GM15510 (cell line): ENCODE measurements around the gene UBR4.

ENCODE experiments used
- POLR2A ChIP-seq: IDR thresholded peaks from 3 replicates; pipeline ENCODE4 v1.6.1; 2011; ENCODE audit warnings: borderline replicate concordance; ENCODE audit not compliant: insufficient read length; ENCODE audit errors: extremely low read depth

Gene UBR4

DNA sequence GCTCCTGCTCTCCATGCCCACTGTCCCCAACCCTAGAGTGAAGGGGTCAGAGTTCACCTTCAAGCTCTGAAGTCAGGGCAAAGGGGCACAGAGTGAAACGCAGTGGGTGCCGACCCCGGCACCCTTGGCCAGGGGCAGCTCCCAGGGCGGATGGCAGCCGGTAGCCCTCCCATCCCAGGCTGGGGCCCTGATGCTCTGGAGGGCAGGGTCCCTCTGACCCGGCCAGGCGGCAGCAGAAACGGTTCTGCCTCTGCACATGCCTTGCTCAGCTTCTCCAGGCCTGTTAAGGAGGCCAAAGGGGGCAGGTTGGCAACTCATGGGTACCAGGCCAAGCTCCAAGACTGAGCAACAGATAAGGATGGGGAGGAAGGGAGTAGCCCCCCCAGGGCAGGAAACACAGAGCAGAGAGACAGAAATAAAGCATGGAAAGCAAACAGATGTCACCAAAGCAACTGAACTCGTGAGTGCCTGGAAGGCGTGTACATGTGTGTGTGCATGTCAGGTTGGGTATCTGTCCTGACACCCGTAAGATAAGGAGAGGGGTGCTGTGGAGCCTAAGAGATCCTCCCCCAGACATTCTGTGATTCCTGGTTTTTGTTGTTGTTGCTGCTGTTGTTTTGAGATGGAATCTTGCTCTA, 141.3 kb downstream of the UBR4 start:
- TF ChIP-seq POLR2A, result no peak

DNA sequence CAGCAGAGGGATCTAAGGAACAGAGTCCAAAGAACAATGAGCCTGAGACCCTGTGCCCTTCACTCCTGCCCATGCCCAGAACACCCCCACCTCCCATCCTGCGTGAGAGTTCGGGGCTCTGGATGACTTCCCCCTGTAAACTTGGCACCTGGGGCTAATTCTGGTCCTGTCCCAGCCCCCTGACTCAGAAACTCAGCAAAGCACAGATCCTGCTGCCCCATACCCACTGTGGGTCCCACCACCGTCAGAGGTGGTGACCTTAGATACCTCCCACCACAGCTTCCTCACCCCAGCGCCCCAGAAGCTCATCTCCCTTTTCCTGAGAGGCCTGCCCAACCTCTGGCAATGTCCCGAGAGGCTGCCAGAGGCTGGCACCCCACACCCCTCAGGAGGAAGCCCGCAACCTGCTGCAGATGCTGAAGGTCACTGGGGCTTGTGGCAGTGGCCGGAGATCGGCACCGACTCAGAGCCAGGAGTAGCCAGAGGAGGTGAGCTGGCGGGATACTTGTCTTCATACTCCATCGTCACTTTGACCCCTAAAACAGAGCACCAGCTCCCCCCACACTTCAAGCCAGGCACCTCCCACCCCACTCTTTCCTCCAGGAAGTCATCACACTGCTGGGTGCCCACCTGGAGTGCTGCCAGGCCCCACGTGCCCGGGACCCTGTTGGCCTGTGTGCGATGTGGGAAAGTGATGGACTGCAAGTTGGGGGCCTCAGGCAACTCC, 142.0 kb downstream of the UBR4 start:
- no peak for TF ChIP-seq POLR2A

DNA sequence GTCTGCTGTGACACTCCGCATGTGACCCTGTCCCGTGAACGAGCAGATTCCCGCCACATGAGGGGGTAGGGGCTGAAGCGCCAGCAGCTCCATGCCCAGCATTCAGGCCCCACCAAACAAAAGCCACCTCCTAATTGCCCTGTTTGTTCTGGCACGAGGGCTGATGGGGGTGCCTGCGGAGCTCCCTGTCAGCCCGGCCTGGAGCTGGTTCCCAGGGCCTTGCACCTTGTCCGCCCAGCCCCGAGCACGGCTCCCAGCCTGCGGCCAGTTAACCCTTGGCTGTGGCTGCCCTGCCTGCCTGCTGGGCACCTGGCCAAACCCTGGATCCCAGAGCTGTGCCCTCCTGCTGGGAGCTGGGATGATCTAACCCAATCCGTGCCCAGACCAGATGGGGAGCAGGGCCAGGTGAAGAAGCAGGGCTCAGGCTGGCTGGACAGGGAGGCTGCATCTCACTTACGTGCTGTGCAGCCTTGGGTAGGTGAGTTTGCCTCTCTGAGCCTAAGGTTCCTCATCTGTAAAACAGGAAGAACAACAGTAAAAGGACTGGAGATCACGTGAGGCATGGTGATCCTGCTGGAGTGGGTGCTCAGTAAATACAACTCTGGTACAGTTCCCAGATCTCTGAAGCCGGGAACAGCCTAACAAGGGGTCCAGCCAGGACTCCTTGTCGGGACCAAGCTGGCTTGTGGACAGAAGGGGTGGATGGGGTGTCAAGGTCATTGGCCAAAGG, 142.7 kb downstream of the UBR4 start:
- TF ChIP-seq POLR2A, result no peak

DNA sequence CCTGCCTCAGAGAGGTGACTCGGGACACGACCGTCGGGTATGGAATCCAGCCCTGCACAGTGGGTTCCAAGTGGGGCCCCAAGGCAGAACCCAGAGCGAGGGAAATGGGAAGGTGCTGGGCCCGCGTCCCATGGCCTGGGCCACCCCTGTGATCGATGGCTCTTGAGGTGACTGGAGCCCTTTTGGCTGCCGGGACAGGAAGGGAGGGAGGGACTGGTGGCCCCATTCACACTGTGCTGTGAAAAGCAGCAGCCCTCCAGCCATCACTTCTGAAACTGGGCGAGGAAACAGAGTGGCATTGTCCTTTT, 143.2 kb downstream of the UBR4 start:
- no peak for TF ChIP-seq POLR2A

DNA sequence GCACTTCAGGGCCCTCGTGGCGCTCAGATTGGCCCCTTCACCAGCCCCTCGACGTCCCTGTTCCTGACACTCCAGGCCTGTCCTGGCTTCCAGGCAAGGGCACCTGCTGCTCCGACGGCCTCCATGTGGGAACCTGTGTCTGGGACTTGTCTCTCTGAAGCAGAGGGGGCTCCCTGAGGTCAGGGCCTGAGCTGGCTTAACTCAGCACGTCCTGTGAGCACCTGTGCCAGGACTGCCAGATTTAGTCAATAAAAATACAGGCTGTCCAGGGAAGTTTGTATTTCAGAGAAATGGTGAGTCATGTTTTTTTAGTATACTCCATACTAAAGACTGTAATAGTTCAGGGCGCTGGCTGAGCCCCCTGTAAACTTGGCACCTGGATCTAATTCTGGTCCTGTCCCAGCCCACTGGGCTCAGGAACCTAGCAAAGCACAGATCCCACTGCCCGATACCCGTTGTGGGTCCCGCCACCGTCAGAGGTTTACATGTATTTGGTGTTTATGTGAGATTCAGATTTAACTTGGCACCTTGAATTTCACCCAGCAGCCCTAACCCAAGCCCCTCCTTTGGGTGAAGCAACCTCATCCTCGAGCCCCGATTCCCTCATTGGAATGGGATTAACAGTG, 143.7 kb downstream of the UBR4 start:
- TF ChIP-seq POLR2A, result no peak

DNA sequence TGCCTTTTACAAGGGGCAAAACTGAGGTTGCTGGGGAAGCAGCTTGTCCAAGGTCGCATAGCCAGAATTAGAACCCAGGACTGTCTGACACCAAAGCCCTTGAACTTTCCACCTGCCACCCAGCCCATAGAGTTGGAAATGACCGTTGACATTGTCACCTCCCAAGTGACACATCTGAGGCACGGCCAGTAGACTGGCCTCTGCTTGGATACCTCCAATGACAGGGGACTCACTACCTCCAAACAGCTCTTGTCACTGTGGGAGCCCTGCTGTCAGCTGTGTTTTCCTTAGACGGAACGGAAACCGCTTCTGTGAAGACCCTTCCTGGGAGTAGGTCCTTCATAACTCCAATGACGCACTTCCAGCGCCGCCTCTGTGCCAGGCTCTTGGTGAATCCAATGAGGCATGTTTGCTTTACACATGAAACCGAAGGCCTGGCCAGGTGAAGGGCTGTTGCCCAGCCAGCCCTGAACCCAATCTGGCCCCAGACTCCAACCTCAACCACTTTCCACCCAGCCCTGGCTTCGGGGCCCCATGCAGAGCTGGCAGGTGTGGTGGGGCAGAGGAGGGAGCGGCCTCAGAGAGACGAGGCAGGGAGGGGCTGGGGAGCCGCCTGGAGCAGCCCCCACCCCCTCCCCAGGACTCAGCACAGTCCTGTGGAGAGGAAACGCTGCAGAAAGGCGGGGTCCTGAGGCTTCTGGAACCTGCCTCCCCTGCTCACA, 144.4 kb downstream of the UBR4 start:
- no peak for TF ChIP-seq POLR2A

DNA sequence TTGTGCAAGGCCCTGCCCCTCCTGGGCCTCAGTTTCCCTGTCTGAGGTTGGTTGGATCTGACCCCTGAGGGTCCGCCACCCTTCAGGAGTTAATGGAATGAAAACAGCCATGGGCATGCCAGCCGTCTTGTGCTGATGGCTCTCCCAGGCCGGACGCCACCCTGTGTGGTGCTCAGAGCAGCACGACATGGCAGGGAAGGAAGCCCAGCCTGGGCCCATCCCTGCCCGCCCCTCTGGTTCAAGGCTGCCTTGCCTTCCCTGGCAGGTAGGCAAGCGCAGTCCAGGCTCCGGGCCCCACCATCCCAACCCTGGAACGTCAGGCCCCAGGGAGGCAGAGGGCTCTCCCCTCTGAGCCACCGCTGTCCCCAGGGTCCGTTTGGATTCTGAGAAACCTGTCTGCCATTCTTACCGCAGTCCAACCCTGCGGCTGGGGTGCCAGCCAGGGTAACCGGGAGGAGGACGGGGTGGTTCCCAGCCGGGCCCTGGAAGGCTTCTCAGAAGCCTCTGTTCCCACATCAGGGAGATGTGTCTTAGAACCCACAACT, 145.1 kb downstream of the UBR4 start:
- no peak for TF ChIP-seq POLR2A

DNA sequence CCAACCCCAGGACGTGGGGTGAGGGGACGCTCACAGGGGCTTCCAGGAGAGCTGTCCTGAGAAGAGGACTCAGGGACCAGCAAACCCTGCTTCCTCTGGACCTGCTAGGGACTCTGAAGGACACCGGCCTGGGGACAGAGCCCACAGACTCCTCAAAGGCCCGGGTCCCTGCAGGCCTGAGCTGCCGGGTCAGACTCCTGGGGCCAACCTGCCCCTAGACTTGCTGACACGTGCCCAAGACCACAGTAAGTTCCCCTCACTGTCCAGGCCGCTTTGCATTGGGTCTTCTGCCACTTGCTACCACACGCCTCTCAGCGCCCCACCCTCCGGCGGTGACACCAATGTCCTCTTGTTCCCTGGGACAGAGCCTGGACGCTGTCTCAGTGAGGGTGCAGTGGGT, 146.9 kb downstream of the UBR4 start:
- no peak for TF ChIP-seq POLR2A

DNA sequence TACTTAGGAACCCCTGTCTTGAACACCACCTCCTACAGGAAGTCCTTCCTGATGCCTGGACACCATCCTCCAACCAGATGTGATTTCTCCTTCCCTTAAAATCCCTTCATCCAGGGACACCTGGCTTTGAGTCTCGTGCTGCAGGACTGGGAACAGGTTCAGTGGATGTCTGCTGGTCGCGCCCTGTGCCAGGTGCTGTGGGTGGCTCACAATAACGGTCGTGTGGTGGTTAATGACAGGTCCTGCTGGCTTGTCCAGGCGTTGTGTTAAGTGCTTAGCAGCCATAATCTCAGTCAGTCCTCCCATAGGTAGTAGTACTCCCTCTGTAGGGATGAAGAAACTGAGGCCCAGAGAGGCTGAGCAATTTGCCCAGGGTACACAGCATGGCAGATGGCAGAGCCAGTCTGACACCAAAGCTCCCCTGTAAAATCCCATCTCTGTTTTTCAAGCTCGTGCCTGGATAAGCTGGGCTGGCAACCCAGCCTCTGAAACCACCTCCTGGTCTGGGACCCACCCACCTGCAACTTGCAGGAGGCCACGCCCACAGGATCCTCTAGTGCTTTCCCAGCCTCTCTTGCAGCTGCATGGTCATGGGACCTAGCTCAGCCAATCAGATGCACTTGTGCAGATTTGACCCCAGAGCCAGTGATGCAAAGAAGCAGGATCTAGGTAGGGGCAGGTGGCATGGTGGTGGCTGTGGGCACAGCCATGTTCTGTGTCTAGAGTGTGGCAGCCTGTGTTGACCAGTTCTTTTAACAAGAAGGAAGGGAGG, 147.6 kb downstream of the UBR4 start:
- TF ChIP-seq POLR2A, result no peak

DNA sequence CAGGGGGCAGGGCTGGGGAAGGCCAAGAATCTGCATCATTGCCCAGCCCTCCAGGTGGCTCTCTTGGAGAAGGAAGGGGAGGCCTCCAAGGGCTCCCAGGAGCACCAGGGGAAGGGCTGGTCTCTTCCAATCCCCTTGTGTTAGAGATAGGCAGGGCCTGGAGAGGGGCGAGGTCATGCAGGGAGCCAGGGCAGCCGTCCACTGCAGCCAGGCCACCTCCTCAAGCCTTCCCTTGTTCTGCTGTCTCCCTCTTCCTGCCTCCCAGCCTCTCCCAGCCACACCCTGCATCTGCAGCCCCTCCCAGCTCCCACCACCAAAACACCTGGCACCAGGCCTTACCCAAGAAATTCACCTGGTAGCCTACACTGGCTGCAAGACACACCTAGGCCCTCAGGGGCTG, 148.3 kb downstream of the UBR4 start:
- TF ChIP-seq POLR2A, result no peak

DNA sequence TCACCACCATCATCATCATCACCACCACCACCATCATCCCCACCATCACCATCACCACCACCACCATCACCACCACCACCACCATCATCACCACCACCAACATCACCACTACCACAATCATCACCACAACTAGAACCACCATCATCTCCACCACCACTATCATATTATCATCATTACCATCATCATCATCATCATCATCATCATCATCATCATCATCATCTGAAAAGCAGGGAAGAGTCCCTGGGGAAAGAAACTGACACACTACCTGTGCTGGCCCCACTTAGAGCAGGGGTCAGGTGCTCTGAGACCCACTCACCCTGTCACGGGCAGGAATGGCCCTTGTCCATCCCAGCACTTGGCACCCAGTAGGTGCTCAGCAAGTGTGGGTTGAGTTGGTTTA, 148.7 kb downstream of the UBR4 start:
- no peak for TF ChIP-seq POLR2A

DNA sequence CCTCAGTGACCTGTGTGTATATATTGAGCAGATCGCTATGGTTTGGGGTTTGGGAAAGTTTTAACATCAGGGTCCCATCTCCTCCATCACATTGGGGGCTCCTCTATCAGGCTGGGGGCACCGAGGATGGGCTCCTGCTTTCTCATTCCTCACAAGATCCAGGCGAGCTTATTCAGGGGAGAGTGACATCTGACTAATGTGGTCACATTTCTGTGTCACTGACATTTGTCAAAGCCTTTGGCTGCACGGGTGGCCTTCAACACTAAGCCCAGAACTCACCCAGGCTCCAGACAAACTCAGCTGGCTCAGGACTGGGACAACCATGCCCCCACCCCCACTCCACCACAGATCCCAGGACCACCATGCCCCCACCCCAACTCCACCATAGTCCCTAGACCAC, 150.3 kb downstream of the UBR4 start:
- TF ChIP-seq POLR2A, result no peak

DNA sequence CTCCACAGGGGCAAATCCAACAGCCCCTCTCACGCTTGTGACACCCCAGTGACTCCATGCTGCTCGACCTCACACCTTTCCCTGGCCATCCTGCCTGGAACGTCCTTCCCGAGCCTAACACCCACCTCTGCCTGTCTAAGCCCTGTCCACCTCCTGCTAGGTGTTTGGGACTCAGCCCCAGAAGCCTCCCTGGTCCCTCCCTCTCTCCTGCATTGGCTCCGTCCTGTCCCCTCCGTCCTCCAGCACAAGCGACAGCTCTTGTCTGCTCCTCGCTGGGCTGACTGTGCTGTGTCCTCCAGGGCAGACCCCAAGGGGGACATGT, 151.6 kb downstream of the UBR4 start:
- TF ChIP-seq POLR2A, result no peak
